ENCODE data around the gene INPP5J. TPM values are rescaled to one million over a fixed set of nuclear protein-coding genes. Genes with fewer than 3 reads are reported as not detected.

The INPP5J gene
- total RNA-seq, 1 donor from 2014 or later, result 5.2 TPM

DNA sequence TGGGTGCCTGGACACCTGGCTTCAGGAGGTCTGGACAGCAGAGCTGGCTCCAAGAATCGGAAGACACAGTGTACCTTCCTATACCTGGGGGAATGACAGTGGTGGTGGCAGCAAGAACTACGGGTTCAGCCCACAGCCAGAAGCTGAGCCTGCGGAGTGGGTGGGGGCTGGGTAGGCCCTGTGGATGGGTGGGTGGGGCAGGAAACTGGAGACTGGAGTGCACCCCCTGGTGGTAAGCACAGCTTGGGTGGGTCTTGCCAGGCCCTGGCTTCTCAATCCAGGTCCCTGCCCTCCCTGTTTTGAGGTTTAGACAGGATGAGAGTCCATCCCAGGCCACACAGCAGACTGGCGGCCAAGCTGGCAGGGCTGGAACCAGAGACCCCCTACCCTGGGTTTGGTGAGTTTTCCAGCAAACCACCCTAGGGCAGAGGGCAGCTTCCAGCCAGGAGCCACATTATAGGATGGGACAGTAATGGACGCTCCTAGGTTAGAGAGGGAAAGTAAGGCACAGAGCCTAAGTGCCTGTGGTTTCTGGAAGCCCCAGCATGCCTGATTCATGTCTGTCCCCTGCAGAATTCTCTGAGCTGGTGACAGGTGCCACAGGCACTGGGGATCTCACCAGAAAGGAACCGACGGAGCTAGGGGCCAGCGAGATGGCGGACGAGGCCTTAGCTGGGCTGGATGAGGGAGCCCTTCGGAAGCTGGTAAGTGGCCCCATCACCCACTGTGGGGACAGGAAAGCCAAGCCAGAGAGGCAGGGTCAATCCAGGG, 40.0 kb upstream of the INPP5J start:
- no peaks in the 10 kb centered on the region for H3K9me3 Mint-ChIP-seq (ENCODE audit: low read depth)
- H3K4me1 Mint-ChIP-seq (ENCODE audit: low read depth), result peaks cover 39% of the 10 kb centered on the region
- H3K27ac Mint-ChIP-seq (ENCODE audit: unreplicated experiment), result peak overlapping the region; percentile 79
- TF ChIP-seq, protein P1, sequence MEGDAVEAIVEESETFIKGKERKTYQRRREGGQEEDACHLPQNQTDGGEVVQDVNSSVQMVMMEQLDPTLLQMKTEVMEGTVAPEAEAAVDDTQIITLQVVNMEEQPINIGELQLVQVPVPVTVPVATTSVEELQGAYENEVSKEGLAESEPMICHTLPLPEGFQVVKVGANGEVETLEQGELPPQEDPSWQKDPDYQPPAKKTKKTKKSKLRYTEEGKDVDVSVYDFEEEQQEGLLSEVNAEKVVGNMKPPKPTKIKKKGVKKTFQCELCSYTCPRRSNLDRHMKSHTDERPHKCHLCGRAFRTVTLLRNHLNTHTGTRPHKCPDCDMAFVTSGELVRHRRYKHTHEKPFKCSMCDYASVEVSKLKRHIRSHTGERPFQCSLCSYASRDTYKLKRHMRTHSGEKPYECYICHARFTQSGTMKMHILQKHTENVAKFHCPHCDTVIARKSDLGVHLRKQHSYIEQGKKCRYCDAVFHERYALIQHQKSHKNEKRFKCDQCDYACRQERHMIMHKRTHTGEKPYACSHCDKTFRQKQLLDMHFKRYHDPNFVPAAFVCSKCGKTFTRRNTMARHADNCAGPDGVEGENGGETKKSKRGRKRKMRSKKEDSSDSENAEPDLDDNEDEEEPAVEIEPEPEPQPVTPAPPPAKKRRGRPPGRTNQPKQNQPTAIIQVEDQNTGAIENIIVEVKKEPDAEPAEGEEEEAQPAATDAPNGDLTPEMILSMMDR (IDR thresholded peaks at IDR 0.05), result peak; percentile 74
- peak overlapping the region; percentile 88 for H3K4me3 Mint-ChIP-seq (ENCODE audit: unreplicated experiment)
- DNase-seq (ENCODE audit: low spot score), result no peak
- no peaks in the 10 kb centered on the region for H3K27me3 Mint-ChIP-seq (ENCODE audit: low read depth)
- H3K36me3 Mint-ChIP-seq (ENCODE audit: low read depth), result peaks cover under 1% of the 10 kb centered on the region

DNA sequence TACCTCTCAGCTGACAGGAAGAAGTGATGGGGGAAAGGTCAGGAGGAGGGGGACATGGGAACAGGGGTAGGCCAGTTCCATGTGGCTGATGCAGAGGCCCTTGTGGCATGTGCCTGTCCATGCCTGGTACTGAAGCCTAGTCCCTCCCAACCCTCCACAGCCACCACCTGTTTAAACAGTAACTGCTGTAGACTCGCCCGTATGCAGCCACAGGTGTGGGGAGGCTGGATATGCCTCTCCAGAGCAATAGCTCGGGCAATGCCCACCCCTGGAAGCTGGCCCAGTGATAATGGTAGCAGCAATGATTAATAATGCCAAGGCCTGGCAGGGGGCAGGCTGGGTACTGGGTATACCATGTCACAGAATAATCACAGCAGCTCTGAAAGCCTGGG, 39.4 kb upstream of the INPP5J start:
- Mint-ChIP-seq H3K4me3 (ENCODE audit: unreplicated experiment) (peak overlapping the region; percentile 88), H3K36me3 (ENCODE audit: low read depth) (peaks cover 3% of the 10 kb centered on the region), H3K4me1 (ENCODE audit: low read depth) (peaks cover 39% of the 10 kb centered on the region), H3K9me3 (ENCODE audit: low read depth) (no peaks in the 10 kb centered on the region), H3K27me3 (ENCODE audit: low read depth) (no peaks in the 10 kb centered on the region), H3K27ac (ENCODE audit: unreplicated experiment) (peak overlapping the region; percentile 90)
- TF ChIP-seq, protein P1 (IDR thresholded peaks at IDR 0.05), result no peak
- DNase-seq (ENCODE audit: low spot score), result no peak

DNA sequence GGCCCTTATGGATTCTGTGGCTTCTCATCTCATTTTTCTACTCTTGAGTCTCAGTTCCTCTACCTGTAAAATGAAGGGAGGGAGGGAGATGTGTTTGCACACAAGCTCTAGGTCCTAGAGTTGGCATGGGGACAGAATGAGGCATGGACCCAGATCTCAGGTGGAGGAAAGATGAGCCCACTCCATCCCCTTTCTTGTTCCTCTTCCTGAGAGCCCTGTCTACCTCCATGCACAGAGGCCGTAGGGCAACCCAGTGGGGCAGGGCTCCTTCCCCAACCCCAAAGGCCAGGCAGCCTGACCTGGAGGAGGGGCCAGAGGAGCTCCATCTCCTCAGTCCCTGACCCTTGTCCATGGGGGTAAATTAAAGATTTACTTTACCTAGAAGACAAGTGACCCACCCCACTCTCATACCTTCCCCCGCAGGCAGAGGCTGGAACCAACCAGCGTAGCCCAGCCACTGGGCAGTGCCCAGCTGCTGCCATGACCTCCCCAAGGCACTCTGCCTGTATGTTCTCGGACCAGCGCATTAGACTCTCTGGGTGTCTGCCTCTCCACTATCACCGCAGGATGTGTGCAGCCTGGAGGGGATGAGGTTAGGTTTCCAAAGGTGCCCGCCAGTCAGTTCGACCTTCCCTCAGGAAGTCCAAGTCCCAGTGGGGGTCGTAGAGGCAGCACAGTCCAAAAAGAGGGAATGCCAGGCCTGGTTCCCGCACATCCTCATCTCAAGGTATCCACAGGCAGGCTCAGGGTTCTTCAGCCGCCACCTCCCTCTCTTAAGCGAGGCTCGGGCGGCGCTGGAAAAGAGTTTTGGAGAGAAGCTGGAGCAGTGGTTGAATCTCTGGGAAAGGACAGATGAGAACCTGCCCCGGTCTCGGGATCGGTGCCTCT, 38.6 kb upstream of the INPP5J start:
- H3K4me1 Mint-ChIP-seq (ENCODE audit: low read depth), result peaks cover 39% of the 10 kb centered on the region
- H3K27ac Mint-ChIP-seq (ENCODE audit: unreplicated experiment), result peak overlapping the region; percentile 90
- no peaks in the 10 kb centered on the region for H3K9me3 Mint-ChIP-seq (ENCODE audit: low read depth)
- no peak for DNase-seq (ENCODE audit: low spot score)
- H3K27me3 Mint-ChIP-seq (ENCODE audit: low read depth), result no peaks in the 10 kb centered on the region
- TF ChIP-seq, protein P1 (IDR thresholded peaks at IDR 0.05), result no peak
- peaks cover 3% of the 10 kb centered on the region for H3K36me3 Mint-ChIP-seq (ENCODE audit: low read depth)
- H3K4me3 Mint-ChIP-seq (ENCODE audit: unreplicated experiment), result peak overlapping the region; percentile 83

DNA sequence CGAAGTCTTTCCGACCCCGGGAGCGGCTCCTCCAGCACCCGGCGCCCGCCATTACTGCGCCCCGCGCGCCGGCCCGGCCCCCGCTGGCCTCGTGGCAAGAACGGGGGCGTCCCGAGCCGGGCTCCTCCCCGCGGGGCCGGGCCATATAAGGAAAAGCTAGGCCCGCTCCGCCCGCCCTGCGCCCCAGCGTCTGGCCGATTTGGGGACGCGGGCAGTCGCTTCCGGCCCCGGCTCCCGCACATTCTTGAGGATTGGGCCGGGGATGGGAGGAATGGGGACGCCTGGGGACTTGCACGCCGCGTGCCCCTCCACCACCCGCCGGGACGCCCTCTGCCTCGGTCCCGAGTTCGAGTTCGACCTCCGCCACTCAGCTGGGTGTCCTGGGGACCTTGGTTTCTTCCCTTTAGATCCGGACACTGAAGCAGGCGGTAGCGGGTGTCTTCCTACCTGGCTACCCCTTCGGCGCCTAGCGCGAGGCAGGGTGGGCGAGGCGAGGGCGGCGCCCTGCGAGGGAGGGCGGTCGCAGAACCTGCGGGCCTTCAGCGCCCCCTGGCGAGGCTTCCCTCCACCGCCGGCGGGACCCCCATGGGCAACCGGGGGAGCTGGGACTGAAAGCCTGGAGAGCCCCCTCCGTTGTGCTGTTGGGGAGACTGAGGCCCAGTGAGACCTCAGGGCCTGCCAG, 37.8 kb upstream of the INPP5J start:
- DNase-seq (ENCODE audit: low spot score), result no peak
- Mint-ChIP-seq H3K27ac (ENCODE audit: unreplicated experiment) (peak overlapping the region; percentile 90), H3K4me1 (ENCODE audit: low read depth) (peaks cover 39% of the 10 kb centered on the region), H3K36me3 (ENCODE audit: low read depth) (peaks cover 3% of the 10 kb centered on the region), H3K4me3 (ENCODE audit: unreplicated experiment) (peak overlapping the region; percentile 83), H3K27me3 (ENCODE audit: low read depth) (no peaks in the 10 kb centered on the region), H3K9me3 (ENCODE audit: low read depth) (no peaks in the 10 kb centered on the region)
- TF ChIP-seq, protein P1 (IDR thresholded peaks at IDR 0.05), result peak; percentile 99

DNA sequence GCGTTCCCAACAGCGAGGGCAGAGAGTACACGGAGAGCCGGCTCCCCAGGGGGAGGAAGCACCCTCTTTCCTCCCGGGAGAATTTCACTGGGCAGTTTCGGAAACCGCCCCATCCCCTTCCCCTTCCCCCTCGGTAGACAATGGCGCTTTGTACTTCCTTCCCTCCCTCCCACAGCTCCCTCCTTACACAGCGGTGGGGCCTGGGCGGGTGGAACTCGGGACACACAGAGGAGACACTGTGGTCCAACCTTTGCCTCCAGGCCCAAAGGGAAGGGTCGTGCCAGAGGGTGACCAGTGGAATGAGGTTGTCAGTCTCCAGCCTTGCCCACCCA, 37.3 kb upstream of the INPP5J start:
- Mint-ChIP-seq H3K4me1 (ENCODE audit: low read depth) (peaks cover 38% of the 10 kb centered on the region), H3K27ac (ENCODE audit: unreplicated experiment) (peak overlapping the region; percentile 77), H3K27me3 (ENCODE audit: low read depth) (no peaks in the 10 kb centered on the region), H3K9me3 (ENCODE audit: low read depth) (no peaks in the 10 kb centered on the region), H3K4me3 (ENCODE audit: unreplicated experiment) (peak overlapping the region; percentile 70), H3K36me3 (ENCODE audit: low read depth) (peaks cover 3% of the 10 kb centered on the region)
- TF ChIP-seq, protein P1 (IDR thresholded peaks at IDR 0.05), result no peak
- DNase-seq (ENCODE audit: low spot score), result no peak
